ENCODE results near the gene PJVK. TPM values are rescaled to one million over a fixed set of nuclear protein-coding genes. Genes with fewer than 3 reads are reported as not detected.

The PJVK gene
- total and polyA plus RNA-seq, 2 of the 13 experiments (the other 11 are each of a cell fraction or from before 2014, with no cell fraction given): 1.2 to 2.6 TPM

DNA sequence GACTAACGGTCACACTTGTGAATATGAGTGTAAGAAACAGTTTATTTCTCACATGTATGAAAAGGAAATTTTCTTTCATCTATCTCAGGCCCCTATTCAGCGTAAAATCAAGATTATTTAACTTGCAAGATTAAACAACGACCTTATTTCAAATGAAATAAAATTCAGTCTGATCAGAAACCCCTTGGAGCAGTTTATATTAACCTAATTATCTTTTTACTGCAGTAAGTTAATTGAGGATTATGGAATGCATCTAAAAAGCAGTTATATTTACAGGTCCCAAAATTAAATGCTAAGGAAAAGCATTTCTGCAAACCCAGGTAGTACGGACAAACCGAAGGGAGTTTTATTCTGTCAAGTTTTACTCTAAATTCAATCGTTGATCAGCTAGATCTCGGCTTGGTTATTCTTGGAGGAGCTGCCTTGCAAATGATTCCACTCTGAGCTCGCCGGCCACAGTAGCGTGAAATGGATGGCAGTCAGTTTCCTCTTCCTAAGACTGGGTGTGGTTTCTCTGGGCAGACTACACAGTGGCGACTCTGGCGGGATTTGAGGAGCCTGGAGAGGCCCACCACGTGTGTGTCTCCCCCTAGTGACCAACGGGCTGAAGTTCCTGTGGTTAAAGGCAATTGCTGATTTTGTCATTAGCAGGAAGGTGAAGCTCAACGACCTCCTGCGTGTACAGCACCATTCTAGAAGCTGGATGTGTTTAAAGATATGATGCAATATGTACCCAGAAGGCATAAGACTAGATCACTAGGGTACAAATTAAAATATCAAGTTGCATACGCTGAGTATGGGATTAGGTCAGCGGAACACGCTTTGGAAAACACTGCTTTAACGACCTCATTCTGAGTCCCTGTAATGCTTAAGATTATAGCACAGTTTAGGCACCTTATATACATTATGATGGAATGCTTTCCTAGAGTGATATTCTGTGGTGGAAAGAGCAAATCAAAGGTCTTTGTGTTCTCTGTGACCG is 36.6 kb upstream of the PJVK start (continued):
- TF ChIP-seq, protein P1, sequence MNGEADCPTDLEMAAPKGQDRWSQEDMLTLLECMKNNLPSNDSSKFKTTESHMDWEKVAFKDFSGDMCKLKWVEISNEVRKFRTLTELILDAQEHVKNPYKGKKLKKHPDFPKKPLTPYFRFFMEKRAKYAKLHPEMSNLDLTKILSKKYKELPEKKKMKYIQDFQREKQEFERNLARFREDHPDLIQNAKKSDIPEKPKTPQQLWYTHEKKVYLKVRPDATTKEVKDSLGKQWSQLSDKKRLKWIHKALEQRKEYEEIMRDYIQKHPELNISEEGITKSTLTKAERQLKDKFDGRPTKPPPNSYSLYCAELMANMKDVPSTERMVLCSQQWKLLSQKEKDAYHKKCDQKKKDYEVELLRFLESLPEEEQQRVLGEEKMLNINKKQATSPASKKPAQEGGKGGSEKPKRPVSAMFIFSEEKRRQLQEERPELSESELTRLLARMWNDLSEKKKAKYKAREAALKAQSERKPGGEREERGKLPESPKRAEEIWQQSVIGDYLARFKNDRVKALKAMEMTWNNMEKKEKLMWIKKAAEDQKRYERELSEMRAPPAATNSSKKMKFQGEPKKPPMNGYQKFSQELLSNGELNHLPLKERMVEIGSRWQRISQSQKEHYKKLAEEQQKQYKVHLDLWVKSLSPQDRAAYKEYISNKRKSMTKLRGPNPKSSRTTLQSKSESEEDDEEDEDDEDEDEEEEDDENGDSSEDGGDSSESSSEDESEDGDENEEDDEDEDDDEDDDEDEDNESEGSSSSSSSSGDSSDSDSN (CRISPR knock-in tag; IDR thresholded peaks at IDR 0.05): 0 out of 2 replicates have a peak, but pooled peaks have one; percentile 34
- TF ChIP-seq ZFY (CRISPR knock-in tag; IDR thresholded peaks at IDR 0.05) (peak; percentile 41; the same call in 1 of the 2 replicates), THAP11 (CRISPR knock-in tag; IDR thresholded peaks at IDR 0.05) (peak; percentile 65), ARID2 (CRISPR knock-in tag; IDR thresholded peaks at IDR 0.05; ENCODE audit: borderline replicate concordance) (no peak; the same call in 1 of the 2 replicates), SRF (IDR thresholded peaks at IDR 0.05; ENCODE audit: low read depth, low read length) (no peak), ZNF577 (CRISPR knock-in tag; IDR thresholded peaks at IDR 0.05; ENCODE audit: borderline replicate concordance, low read depth) (no peak), GLI4 (CRISPR knock-in tag; IDR thresholded peaks at IDR 0.05; ENCODE audit: borderline replicate concordance) (no peak), TBX2 (CRISPR knock-in tag; IDR thresholded peaks at IDR 0.05; ENCODE audit: borderline replicate concordance) (0 out of 2 replicates have a peak, but pooled peaks have one; percentile 42), SPEN (CRISPR knock-in tag; IDR thresholded peaks at IDR 0.05; ENCODE audit: low read depth) (0 out of 2 replicates have a peak, but pooled peaks have one; percentile 47), REXO4 (CRISPR knock-in tag; IDR thresholded peaks at IDR 0.05; ENCODE audit: borderline replicate concordance) (no peak)
- TF ChIP-seq, protein P2, sequence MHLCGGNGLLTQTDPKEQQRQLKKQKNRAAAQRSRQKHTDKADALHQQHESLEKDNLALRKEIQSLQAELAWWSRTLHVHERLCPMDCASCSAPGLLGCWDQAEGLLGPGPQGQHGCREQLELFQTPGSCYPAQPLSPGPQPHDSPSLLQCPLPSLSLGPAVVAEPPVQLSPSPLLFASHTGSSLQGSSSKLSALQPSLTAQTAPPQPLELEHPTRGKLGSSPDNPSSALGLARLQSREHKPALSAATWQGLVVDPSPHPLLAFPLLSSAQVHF (CRISPR knock-in tag; IDR thresholded peaks at IDR 0.05): no peak
- TF ChIP-seq, protein P3, sequence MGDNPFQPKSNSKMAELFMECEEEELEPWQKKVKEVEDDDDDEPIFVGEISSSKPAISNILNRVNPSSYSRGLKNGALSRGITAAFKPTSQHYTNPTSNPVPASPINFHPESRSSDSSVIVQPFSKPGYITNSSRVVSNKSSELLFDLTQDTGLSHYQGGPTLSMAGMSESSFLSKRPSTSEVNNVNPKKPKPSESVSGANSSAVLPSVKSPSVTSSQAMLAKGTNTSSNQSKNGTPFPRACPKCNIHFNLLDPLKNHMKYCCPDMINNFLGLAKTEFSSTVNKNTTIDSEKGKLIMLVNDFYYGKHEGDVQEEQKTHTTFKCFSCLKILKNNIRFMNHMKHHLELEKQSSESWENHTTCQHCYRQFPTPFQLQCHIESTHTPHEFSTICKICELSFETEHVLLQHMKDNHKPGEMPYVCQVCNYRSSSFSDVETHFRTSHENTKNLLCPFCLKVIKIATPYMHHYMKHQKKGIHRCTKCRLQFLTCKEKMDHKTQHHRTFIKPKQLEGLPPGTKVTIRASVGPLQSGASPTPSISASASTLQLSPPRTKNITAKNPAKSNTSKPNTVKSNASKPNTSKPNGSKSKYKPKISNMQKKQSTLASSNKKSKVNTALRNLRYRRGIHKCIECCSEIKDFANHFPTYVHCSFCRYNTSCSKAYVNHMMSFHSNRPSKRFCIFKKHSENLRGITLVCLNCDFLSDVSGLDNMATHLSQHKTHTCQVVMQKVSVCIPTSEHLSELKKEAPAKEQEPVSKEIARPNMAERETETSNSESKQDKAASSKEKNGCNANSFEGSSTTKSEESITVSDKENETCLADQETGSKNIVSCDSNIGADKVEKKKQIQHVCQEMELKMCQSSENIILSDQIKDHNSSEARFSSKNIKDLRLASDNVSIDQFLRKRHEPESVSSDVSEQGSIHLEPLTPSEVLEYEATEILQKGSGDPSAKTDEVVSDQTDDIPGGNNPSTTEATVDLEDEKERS (CRISPR knock-in tag; IDR thresholded peaks at IDR 0.05): peak; percentile 75; the same call in 1 of the 2 replicates
- TF ChIP-seq, protein P4, sequence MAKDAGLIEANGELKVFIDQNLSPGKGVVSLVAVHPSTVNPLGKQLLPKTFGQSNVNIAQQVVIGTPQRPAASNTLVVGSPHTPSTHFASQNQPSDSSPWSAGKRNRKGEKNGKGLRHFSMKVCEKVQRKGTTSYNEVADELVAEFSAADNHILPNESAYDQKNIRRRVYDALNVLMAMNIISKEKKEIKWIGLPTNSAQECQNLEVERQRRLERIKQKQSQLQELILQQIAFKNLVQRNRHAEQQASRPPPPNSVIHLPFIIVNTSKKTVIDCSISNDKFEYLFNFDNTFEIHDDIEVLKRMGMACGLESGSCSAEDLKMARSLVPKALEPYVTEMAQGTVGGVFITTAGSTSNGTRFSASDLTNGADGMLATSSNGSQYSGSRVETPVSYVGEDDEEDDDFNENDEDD (CRISPR knock-in tag; IDR thresholded peaks at IDR 0.05; ENCODE audit: borderline replicate concordance): peak; percentile 86; the same call in 1 of the 2 replicates
- TF ChIP-seq, protein P5, sequence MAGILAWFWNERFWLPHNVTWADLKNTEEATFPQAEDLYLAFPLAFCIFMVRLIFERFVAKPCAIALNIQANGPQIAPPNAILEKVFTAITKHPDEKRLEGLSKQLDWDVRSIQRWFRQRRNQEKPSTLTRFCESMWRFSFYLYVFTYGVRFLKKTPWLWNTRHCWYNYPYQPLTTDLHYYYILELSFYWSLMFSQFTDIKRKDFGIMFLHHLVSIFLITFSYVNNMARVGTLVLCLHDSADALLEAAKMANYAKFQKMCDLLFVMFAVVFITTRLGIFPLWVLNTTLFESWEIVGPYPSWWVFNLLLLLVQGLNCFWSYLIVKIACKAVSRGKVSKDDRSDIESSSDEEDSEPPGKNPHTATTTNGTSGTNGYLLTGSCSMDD (CRISPR knock-in tag; IDR thresholded peaks at IDR 0.05): no peak
- TF ChIP-seq, protein P6, sequence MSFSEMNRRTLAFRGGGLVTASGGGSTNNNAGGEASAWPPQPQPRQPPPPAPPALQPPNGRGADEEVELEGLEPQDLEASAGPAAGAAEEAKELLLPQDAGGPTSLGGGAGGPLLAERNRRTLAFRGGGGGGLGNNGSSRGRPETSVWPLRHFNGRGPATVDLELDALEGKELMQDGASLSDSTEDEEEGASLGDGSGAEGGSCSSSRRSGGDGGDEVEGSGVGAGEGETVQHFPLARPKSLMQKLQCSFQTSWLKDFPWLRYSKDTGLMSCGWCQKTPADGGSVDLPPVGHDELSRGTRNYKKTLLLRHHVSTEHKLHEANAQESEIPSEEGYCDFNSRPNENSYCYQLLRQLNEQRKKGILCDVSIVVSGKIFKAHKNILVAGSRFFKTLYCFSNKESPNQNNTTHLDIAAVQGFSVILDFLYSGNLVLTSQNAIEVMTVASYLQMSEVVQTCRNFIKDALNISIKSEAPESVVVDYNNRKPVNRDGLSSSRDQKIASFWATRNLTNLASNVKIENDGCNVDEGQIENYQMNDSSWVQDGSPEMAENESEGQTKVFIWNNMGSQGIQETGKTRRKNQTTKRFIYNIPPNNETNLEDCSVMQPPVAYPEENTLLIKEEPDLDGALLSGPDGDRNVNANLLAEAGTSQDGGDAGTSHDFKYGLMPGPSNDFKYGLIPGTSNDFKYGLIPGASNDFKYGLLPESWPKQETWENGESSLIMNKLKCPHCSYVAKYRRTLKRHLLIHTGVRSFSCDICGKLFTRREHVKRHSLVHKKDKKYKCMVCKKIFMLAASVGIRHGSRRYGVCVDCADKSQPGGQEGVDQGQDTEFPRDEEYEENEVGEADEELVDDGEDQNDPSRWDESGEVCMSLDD (CRISPR knock-in tag; IDR thresholded peaks at IDR 0.05; ENCODE audit: borderline replicate concordance): no peak
